Left colon (tissue), 2 donors: Measurements from ENCODE around the gene VHLL. TPM values are rescaled to one million over a fixed set of nuclear protein-coding genes. Genes with fewer than 3 reads are reported as not detected.
"Not testable (repeated sequence)": the region's sequence is repeated elsewhere in the genome, so short reads cannot be mapped to it uniquely, and the experiment has no call there.

Source experiments
- ATAC-seq: fragments of 200-7000 bp; cut with Tn5 transposase; one replicate; pipeline ENCODE4 v1.9.1; 2020; ENCODE audit warnings: mild to moderate bottlenecking, moderate library complexity
- DNase-seq, 2 donors: peaks; one replicate each; pipeline ENCODE4 v3.0.0-alpha.2; 2020
- intact Hi-C, 2 donors: fragments of 100-400 bp; cut with DNase I in 1 of 2; cut with micrococcal nuclease in 1 of 2; formaldehyde crosslinking; loops; one replicate each; pipeline versions ENCODE4 v1.11.2 to v1.14.0; 2022; cut with DNase I, micrococcal nuclease
- long read RNA-seq: library from polyadenylated mRNA; unstranded; transcript quantifications from one replicate; pipeline ENCODE4 v2.0.0, GENCODE V29; 2021
- total RNA-seq, 2 donors: library from RNA; stranded (reverse); fragmentation: NEBNext Ultra II Directional; extraction: Animal tissue kit (Norgen Biotek cat#: 25700); gene quantifications; one replicate each; pipeline ENCODE4 v1.2.1, GENCODE V29; 2021
- donor health status: DM: no; HTN: no; CAD: no.
- donor health status: DM: yes; HTN: yes; CAD: no.

Gene VHLL
- total RNA-seq = not detected
- long read RNA-seq = 0 reads

GRCh38 chr1:156298852-156299357 is at the start of gene VHLL:
VHLL (minus strand) TSS chr1:156299307; CDS start chr1:156299189, 118 bp downstream.
- intact Hi-C loops = no loop called here
- DNase-seq = no peak
- no peak for ATAC-seq

DNA sequence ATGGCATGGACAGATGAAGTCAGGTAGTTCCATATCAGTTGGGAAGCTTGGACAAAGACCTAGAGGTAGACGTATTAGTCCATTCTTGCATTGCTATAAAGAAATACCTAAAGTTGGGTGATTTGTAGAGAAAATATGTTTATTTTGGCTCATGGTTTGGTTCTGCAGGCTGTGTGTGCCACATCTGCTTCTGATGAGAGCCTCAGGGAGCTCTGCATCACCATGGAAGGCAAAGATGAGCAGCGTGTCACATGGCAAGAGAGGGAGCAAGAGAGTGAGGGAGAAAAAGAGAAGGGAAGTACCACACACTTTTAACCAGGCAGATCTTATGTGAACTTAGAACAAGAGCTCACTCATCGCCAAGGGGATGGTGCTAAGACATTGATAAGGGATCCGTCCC is 48.2 kb upstream of the VHLL start:
- ATAC-seq = no peak
- intact Hi-C loops = no loop called here
- no peak for DNase-seq

DNA sequence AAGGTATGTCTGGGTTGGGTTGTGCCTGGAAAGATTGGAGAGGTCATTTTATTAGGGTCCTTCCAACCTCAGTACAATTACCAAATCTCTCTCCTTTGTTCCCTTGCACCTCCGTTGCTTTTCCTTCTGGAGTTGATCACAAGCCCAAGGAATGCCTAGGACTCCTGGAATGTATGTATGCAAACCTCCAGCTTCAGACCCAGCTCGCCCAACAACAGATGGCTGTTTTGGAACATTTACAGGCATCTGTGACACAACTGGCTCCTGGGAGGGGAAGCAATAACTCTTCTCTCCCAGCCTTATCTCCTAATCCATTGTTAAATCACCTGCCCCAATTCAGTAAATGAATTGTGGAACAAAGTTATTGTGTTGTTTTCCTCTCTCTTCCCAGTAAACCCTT is 47.5 kb upstream of the VHLL start:
- DNase-seq (no peak), ATAC-seq (no peak)
- intact Hi-C loops = no loop called here

GRCh38 chr1:156346035-156346434 is 46.9 kb upstream of the VHLL start:
- intact Hi-C loops, ATAC-seq, DNase-seq: not testable (repeated sequence)

DNA sequence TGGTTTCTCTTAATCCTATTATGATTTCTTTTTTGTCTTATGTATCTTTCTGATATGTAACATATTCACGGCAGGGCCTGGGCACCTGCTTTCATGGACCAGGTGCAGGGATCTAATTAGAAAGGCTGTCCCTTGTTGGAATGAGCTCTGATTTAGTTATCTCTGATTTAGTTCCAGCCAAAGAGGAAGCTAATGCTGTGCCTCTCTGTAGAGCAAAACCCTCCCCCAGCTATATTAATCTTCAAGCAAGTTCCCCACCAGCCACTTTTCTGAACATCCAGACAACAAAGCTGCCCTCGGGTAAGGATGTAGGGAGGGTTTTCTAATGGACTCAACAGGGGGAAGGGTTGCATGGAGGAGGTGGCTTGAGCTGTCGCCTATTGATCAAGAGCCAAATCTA is 45.3 kb upstream of the VHLL start:
- DNase-seq = no peak
- ATAC-seq = no peak
- intact Hi-C loops = no loop called here

GRCh38 chr1:156342166-156342955 is 43.3 kb upstream of the VHLL start:
- no peak for DNase-seq
- intact Hi-C loops = no loop called here
- no peak for ATAC-seq

DNA sequence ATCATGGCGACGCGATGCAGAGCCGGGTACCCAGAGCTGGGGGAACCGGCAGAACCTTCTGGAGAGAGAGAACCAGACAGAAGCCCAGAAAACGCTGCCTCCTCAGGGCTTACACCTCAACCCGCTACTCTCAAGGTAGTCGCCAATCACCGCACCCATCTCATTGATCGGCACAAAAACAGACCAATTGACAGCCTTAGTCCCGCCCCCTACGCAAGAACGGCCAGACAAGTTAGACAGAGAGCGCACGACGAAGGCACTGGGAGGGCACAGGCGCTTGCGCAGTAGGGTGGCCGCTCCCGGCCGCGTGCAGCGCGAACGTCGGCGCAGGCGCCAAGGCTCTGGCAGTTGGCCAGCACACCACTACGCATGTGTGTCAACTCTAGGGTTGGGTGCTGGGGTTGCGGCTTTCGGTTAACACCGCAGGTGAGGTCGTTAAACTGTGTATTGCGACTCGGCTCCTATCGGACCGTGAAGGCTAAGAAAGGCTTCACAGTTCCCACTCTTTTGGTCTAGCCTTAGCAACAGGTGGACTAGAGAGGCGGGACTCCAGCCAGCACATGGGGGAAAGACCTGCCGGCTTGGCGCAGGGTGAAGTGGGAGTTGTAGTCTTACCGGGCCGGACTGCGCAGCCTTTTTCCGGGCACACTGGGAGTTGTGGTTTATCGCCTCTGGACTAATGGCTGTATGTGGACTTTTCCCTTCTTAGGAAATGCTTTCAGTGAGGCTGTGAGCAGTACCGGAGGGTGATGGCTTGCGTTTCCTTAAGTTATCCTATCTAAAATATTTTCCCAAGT is 39.3 kb upstream of the VHLL start, which contains the start of the genes CCT3 and TSACC:
Gene CCT3, minus strand, starts transcription at position 113 of the 797 bp plus-strand sequence. Its CDS starts 108 bp downstream, at position 5.
Gene TSACC, plus strand, starts transcription at position 347 of the 797 bp plus-strand sequence. CDS start 1,232 bp downstream, outside the sequence.
- DNase-seq (peak; percentile 99), ATAC-seq (peak; percentile 93)
- intact Hi-C loops = no loop called here

GRCh38 chr1:156337888-156338179 is 38.7 kb upstream of the VHLL start:
- peak; percentile 17 for ATAC-seq
- intact Hi-C loops = no loop called here

GRCh38 chr1:156337052-156337887 is 38.2 kb upstream of the VHLL start:
- DNase-seq (peak in 1 of 2 donors; percentile 11), ATAC-seq (no peak)
- intact Hi-C loops = no loop called here

More at GRCh38 chr1:156337888-156338179, 38.7 kb upstream of the VHLL start:
- DNase-seq = no peak

GRCh38 chr1:156336242-156336641 is 37.1 kb upstream of the VHLL start:
- DNase-seq (no peak), ATAC-seq (no peak)
- intact Hi-C loops = no loop called here

- ATAC-seq, DNase-seq, intact Hi-C loops: not testable (repeated sequence)
These were observed 24.1 kb upstream of the VHLL start for GRCh38 chr1:156323179-156323578.

GRCh38 chr1:156320560-156320959 is 21.5 kb upstream of the VHLL start:
- ATAC-seq = no peak
- intact Hi-C loops = no loop called here
- no peak for DNase-seq

GRCh38 chr1:156319664-156320063 is 20.6 kb upstream of the VHLL start:
- DNase-seq (no peak), ATAC-seq (no peak)
- intact Hi-C loops = no loop called here

- ATAC-seq (no peak), DNase-seq (no peak)
- intact Hi-C loops = no loop called here
These were observed 17.8 kb upstream of the VHLL start for GRCh38 chr1:156316909-156317308.

DNA sequence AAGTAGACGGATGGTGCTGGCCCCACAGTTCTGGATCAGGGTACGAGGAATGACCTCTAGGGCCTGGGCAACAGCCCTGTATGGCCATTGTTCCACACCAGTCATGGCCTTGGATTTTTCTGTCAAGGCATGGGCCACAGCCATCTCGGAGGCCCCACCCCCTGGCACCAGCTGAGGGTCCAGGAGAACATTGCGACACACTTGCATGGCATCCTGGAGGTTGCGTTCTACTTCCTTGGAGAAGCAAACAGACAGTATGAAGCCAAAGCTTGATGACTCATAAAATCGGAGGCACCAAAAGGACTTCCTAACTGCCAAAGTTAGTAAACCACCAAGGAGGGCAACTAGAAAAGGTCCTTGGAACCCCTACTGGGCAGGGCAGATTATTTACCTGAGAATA is 11.9 kb upstream of the VHLL start:
- no peak for DNase-seq
- ATAC-seq = peak; percentile 25
- intact Hi-C loops = no loop called here

GRCh38 chr1:156308078-156308477 is 9.0 kb upstream of the VHLL start:
- DNase-seq (no peak), ATAC-seq (no peak)
- intact Hi-C loops = no loop called here

GRCh38 chr1:156305215-156305614 is 6.1 kb upstream of the VHLL start:
- intact Hi-C loops = no loop called here
- no peak for DNase-seq

DNA sequence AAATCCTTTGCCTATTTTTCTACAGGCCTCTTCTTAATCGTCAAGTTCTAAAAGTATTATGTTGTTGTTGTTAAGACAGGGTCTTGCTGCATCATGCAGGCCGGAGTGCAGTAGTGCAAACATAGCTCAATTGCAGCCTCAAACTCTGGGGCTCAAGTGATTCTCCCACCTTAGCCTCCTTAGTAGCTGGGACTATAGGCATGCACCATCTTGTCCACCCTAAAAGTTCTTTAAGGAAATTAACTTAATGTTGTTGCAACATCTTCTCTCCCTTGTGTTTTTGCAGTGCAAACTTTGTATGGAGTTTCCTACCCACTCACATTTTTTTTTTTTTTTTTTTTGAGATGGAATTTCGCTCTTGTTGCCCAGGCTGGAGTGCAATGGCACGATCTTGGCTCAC is 4.1 kb upstream of the VHLL start:
- DNase-seq (no peak), ATAC-seq (no peak)
- intact Hi-C loops = no loop called here

More at GRCh38 chr1:156305215-156305614, 6.1 kb upstream of the VHLL start:
- no peak for ATAC-seq

GRCh38 chr1:156295391-156295947 is 3.6 kb downstream of the VHLL start, which contains the start of gene GLMP:
GLMP (minus strand) TSS chr1:156295679; CDS start chr1:156295645, 34 bp downstream.
- intact Hi-C loops = no loop called here
- ATAC-seq (peak; percentile 62), DNase-seq (peak; percentile 69 to 84)
